Mesenchymal stem cell (in vitro differentiated cells and primary cell): Measurements from ENCODE around the gene PDE8A.
A peak's percentile ranks its signal among the peaks of the same experiment; 100 is the strongest.

Experiments
- DNase-seq: peaks from one replicate; pipeline ENCODE4 v3.0.0-alpha.2; 2013
- H2AFZ ChIP-seq: one replicate; pipeline ENCODE4 v1.6.1; 2013; ENCODE audit warnings: low read depth, mild to moderate bottlenecking, control low read depth, inconsistent platforms, low read length, moderate library complexity
- H2AK5ac ChIP-seq: 2 replicates; pipeline ENCODE4 v1.6.1; 2013; ENCODE audit warnings: low read length, moderate library complexity, mild to moderate bottlenecking, inconsistent platforms; ENCODE audit not compliant: severe bottlenecking
- H2BK120ac ChIP-seq: one replicate; pipeline ENCODE4 v1.6.1; 2013; ENCODE audit warnings: low read depth, mild to moderate bottlenecking, inconsistent platforms, low read length, moderate library complexity
- H2BK12ac ChIP-seq, 2 experiments: one replicate each; pipeline ENCODE4 v1.6.1; 2013; ENCODE audit warnings: inconsistent platforms in 2 of 2, low read length in 2 of 2, mild to moderate bottlenecking in 2 of 2, moderate library complexity in 2 of 2, control low read depth in 1 of 2
- H2BK15ac ChIP-seq: one replicate; pipeline ENCODE4 v1.6.1; 2013; ENCODE audit warnings: mild to moderate bottlenecking, low read depth, inconsistent platforms; ENCODE audit not compliant: poor library complexity, severe bottlenecking
- H2BK5ac ChIP-seq: 2 replicates; pipeline ENCODE4 v1.6.1; 2013; ENCODE audit warnings: low read depth, mild to moderate bottlenecking, low read length, control low read depth, inconsistent platforms; ENCODE audit not compliant: poor library complexity, severe bottlenecking
- H3K14ac ChIP-seq, 2 experiments: one replicate each; pipeline ENCODE4 v1.6.1; 2013; ENCODE audit warnings: inconsistent platforms in 2 of 2, low read length in 2 of 2, control low read depth in 1 of 2, mild to moderate bottlenecking in 1 of 2, moderate library complexity in 1 of 2
- H3K18ac ChIP-seq, 2 experiments: one replicate each; pipeline ENCODE4 v1.6.1; 2013; ENCODE audit warnings: inconsistent platforms in 2 of 2, low read length in 2 of 2, control low read depth in 1 of 2, low read depth in 1 of 2, mild to moderate bottlenecking in 1 of 2
- H3K23ac ChIP-seq, 2 experiments: one replicate each; pipeline ENCODE4 v1.6.1; 2013; ENCODE audit warnings: inconsistent platforms in 2 of 2, low read length in 2 of 2, mild to moderate bottlenecking in 2 of 2, moderate library complexity in 2 of 2, control low read depth in 1 of 2
- H3K27ac ChIP-seq: 2 replicates; pipeline ENCODE4 v1.5.1; 2013; ENCODE audit warnings: mild to moderate bottlenecking, moderate library complexity, low read length, control low read depth, inconsistent platforms; ENCODE audit not compliant: poor library complexity, severe bottlenecking
- H3K27me3 ChIP-seq, 2 experiments: 2 replicates each; pipeline versions ENCODE4 v1.6.1 to v1.7.0; 2013; ENCODE audit warnings: low read length in 2 of 2, mild to moderate bottlenecking in 2 of 2, moderate library complexity in 2 of 2, control low read depth in 1 of 2, inconsistent platforms in 1 of 2; ENCODE audit not compliant: control insufficient read depth in 1 of 2, insufficient read depth in 1 of 2
- H3K36me3 ChIP-seq, 2 experiments: 2 replicates each; pipeline versions ENCODE4 v1.6.1 to v1.7.0; 2013; ENCODE audit warnings: low read length in 2 of 2, control low read depth in 1 of 2, inconsistent platforms in 1 of 2, low read depth in 1 of 2, mild to moderate bottlenecking in 1 of 2; ENCODE audit not compliant: insufficient read depth in 2 of 2, control insufficient read depth in 1 of 2
- H3K4ac ChIP-seq, 2 experiments: one replicate each; pipeline ENCODE4 v1.6.1; 2013; ENCODE audit warnings: inconsistent platforms in 2 of 2, low read length in 2 of 2, mild to moderate bottlenecking in 2 of 2, moderate library complexity in 2 of 2, control low read depth in 1 of 2, low read depth in 1 of 2
- H3K4me1 ChIP-seq: 2 replicates; pipeline ENCODE4 v1.6.1; 2013; ENCODE audit warnings: low read depth, low read length, control low read depth; ENCODE audit not compliant: control insufficient read depth, insufficient read depth
- H3K4me2 ChIP-seq: 2 replicates; pipeline ENCODE4 v1.6.1; 2013; ENCODE audit warnings: low read length, mild to moderate bottlenecking, inconsistent platforms; ENCODE audit not compliant: poor library complexity, severe bottlenecking
- H3K4me3 ChIP-seq, 2 experiments: 2 replicates each; pipeline versions ENCODE4 v1.5.1 to v1.7.0; 2013; ENCODE audit warnings: low read length in 2 of 2, mild to moderate bottlenecking in 2 of 2, control low read depth in 1 of 2, low read depth in 1 of 2; ENCODE audit not compliant: insufficient read depth in 1 of 2
- H3K79me1 ChIP-seq: replicated peaks from 2 replicates; pipeline ENCODE4 v1.6.1; 2013; ENCODE audit warnings: mild to moderate bottlenecking, control low read depth, low read length, inconsistent platforms; ENCODE audit not compliant: poor library complexity, severe bottlenecking
- H3K9ac ChIP-seq: 2 replicates; pipeline ENCODE4 v1.7.0; 2013; ENCODE audit warnings: mild to moderate bottlenecking, low read length, moderate library complexity
- H3K9me3 ChIP-seq: 2 replicates; pipeline ENCODE4 v1.7.0; 2013; ENCODE audit warnings: mild to moderate bottlenecking, low read length; ENCODE audit not compliant: control insufficient read depth
- H4K8ac ChIP-seq: one replicate; pipeline ENCODE4 v1.6.1; 2013; ENCODE audit warnings: inconsistent platforms, mild to moderate bottlenecking, low read length, moderate library complexity
- H4K91ac ChIP-seq: one replicate; pipeline ENCODE4 v1.6.1; 2013; ENCODE audit warnings: mild to moderate bottlenecking, low read length, inconsistent platforms
- WGBS: methylation state at CpG from one replicate; pipeline ENCODE4 v1.1.7; 2013; ENCODE audit warnings: mixed read lengths; 5-methylcytosine and 5-hydroxymethylcytosine counted together

PDE8A gene

GRCh38 chr15:84969257-84969656, 12.4 kb upstream of the PDE8A start:
- no peak overlapping the region for H3K18ac ChIP-seq
- H3K23ac ChIP-seq, result no peak overlapping the region
- no peak overlapping the region for H2BK12ac ChIP-seq
- H2AK5ac ChIP-seq, result no peak overlapping the region
- no peaks in the 10 kb centered on the region for H3K79me1 ChIP-seq
- no peak overlapping the region for H3K4me2 ChIP-seq
- H3K4me1 ChIP-seq, result no peaks in the 10 kb centered on the region
- H3K4me3 ChIP-seq, result no peak overlapping the region
- peaks cover 0 to 8% of the 10 kb centered on the region in 2 experiments for H3K27me3 ChIP-seq
- H3K9me3 ChIP-seq, result peaks cover 10% of the 10 kb centered on the region
- DNase-seq, result no peak
- no peak overlapping the region for H2BK120ac ChIP-seq
- peak overlapping the region; percentile 4 for H4K8ac ChIP-seq
- H2BK5ac ChIP-seq, result no peak overlapping the region
- no peaks in the 10 kb centered on the region for H3K36me3 ChIP-seq
- H3K4ac ChIP-seq, result no peak overlapping the region
- no peak overlapping the region for H4K91ac ChIP-seq
- H3K14ac ChIP-seq, result no peak overlapping the region
- H2BK15ac ChIP-seq, result no peak overlapping the region
- 74% methylated on average over 6 of the region's 6 CpGs for WGBS
- H3K9ac ChIP-seq, result no peak overlapping the region
- no peak overlapping the region for H2AFZ ChIP-seq
- H3K27ac ChIP-seq, result no peak overlapping the region

GRCh38 chr15:84970843-84971242, 10.8 kb upstream of the PDE8A start:
- no peak overlapping the region for H4K91ac ChIP-seq
- peaks cover 0 to 8% of the 10 kb centered on the region in 2 experiments for H3K27me3 ChIP-seq
- no peak overlapping the region for H3K27ac ChIP-seq
- no peak overlapping the region for H2BK15ac ChIP-seq
- no peak overlapping the region for H3K18ac ChIP-seq
- DNase-seq, result no peak
- no peaks in the 10 kb centered on the region for H3K36me3 ChIP-seq
- H3K4ac ChIP-seq, result no peak overlapping the region
- no peak overlapping the region for H3K4me3 ChIP-seq
- H2BK5ac ChIP-seq, result no peak overlapping the region
- no peak overlapping the region for H2BK12ac ChIP-seq
- WGBS, result 87% methylated on average over 3 of the region's 3 CpGs
- no peak overlapping the region for H3K9ac ChIP-seq
- H3K4me1 ChIP-seq, result peaks cover 1% of the 10 kb centered on the region
- no peaks in the 10 kb centered on the region for H3K79me1 ChIP-seq
- H2AFZ ChIP-seq, result no peak overlapping the region
- no peak overlapping the region for H3K14ac ChIP-seq
- H2BK120ac ChIP-seq, result no peak overlapping the region
- H4K8ac ChIP-seq, result no peak overlapping the region
- no peak overlapping the region for H2AK5ac ChIP-seq
- H3K23ac ChIP-seq, result no peak overlapping the region
- no peaks in the 10 kb centered on the region for H3K9me3 ChIP-seq
- H3K4me2 ChIP-seq, result no peak overlapping the region

- H2AFZ ChIP-seq, result no peak overlapping the region
- H2BK5ac ChIP-seq, result no peak overlapping the region
- H3K23ac ChIP-seq, result no peak overlapping the region
- DNase-seq, result no peak
- H3K9me3 ChIP-seq, result no peaks in the 10 kb centered on the region
- H3K4me3 ChIP-seq, result no peak overlapping the region
- no peak overlapping the region for H3K4ac ChIP-seq
- H4K8ac ChIP-seq, result no peak overlapping the region
- H3K18ac ChIP-seq, result no peak overlapping the region
- H3K36me3 ChIP-seq, result no peaks in the 10 kb centered on the region
- no peaks in the 10 kb centered on the region for H3K79me1 ChIP-seq
- no peak overlapping the region for H2BK15ac ChIP-seq
- WGBS, result 87% methylated on average over 14 of the region's 16 CpGs
- H2BK12ac ChIP-seq, result no peak overlapping the region
- H4K91ac ChIP-seq, result no peak overlapping the region
- H3K4me2 ChIP-seq, result no peak overlapping the region
- H3K14ac ChIP-seq, result no peak overlapping the region
- peaks cover 4% of the 10 kb centered on the region for H3K4me1 ChIP-seq
- H2BK120ac ChIP-seq, result no peak overlapping the region
- H3K9ac ChIP-seq, result no peak overlapping the region
- H3K27ac ChIP-seq, result no peak overlapping the region
- H3K27me3 ChIP-seq, result peaks cover 0 to 13% of the 10 kb centered on the region in 2 experiments
- no peak overlapping the region for H2AK5ac ChIP-seq
Measured at GRCh38 chr15:84973492-84974460, 7.9 kb upstream of the PDE8A start.

- peak overlapping the region; percentile 23 for H2BK15ac ChIP-seq
- H3K36me3 ChIP-seq, result no peaks in the 10 kb centered on the region
- no peak overlapping the region for H3K4me3 ChIP-seq
- peak overlapping the region; percentile 41 for H4K8ac ChIP-seq
- no peak overlapping the region for H4K91ac ChIP-seq
- peaks cover 0 to 8% of the 10 kb centered on the region in 2 experiments for H3K27me3 ChIP-seq
- no peaks in the 10 kb centered on the region for H3K79me1 ChIP-seq
- H2BK120ac ChIP-seq, result no peak overlapping the region
- no peak overlapping the region for H3K14ac ChIP-seq
- H2BK5ac ChIP-seq, result no peak overlapping the region
- H3K4me1 ChIP-seq, result peaks cover 8% of the 10 kb centered on the region
- H3K4ac ChIP-seq, result no peak overlapping the region
- no peak overlapping the region for H3K4me2 ChIP-seq
- DNase-seq, result no peak
- H3K27ac ChIP-seq, result no peak overlapping the region
- H3K18ac ChIP-seq, result no peak overlapping the region
- WGBS, result 33% methylated on average over 1 of the region's 5 CpGs
- no peak overlapping the region for H2AK5ac ChIP-seq
- H2BK12ac ChIP-seq, result no peak overlapping the region
- H3K23ac ChIP-seq, result no peak overlapping the region
- H3K9me3 ChIP-seq, result no peaks in the 10 kb centered on the region
- H3K9ac ChIP-seq, result no peak overlapping the region
- H2AFZ ChIP-seq, result no peak overlapping the region
Measured at GRCh38 chr15:84975871-84976351, 5.7 kb upstream of the PDE8A start.
